Measurements from ENCODE around the gene LONP2. TPM values are rescaled to one million over a fixed set of nuclear protein-coding genes. Genes with fewer than 3 reads are reported as not detected.

The LONP2 gene
- total and polyA plus RNA-seq, 3 donors from 2014 or later, result 36.4 to 51.7 (median 51.1) TPM

DNA sequence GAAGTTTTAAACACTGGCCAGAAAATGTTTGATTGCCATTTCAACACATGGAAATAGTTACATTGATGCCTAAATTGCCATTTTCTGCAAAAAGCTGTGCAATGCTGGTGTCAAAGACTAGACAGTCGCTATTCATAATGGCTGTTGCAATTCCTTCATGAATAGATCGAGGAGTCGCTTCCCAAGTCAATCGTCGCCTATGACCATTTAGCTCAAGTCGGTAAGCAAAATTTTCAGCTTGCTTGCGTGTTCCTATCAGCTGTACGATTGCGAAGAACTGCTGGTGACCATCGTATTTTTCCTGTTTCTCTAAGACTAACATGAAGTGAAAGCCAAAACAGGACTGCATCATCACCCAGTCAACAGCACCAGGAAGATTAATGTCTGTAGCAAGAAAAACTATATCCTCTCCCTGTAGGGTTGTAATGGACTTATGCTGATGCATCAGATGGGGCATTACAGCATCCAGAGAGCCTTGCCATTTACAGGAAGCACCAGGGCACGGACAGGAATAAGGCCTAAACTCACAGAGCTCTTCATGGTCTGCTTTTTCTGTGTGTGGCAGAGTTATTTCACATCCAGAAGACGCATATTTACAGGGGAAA, 117.5 kb downstream of the LONP2 start:
- H3K4me1 ChIP-seq, result peaks cover 6% of the 10 kb centered on the region
- intact Hi-C loops (cut with DNase I; ENCODE audit: low total_unique reads), result no loop called here

DNA sequence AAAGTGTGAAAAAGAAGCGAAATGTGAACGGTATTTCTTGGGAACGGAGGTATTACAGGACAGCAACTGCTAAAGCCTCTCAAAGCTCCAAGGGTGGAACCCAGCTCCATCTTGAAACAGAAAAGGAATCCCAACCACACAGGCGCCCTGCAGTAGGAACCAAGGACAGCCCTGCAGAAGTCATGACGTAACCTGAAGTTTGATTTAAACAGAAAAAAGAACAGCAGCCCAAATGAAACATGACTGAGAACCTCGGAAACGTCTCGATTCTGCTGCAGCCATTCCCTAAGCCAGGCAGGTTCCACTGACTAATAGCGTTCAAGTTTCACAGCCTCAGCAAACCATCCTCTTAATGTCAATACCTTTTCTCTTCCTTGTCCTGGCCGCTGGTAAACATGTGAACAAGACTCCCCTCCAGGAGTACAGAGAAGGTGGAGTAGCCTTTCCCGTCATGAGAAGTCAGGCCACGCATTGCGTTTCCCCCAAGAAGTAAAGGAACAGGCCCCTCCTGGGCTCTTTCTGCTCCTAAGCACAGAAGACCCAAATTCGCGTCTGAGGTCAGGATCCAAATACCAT, 121.0 kb downstream of the LONP2 start:
- intact Hi-C loops (cut with DNase I; ENCODE audit: low total_unique reads), result no loop called here
- no peak for TF ChIP-seq POLR2A (IDR thresholded peaks at IDR 0.05)
- TF ChIP-seq, protein P1, sequence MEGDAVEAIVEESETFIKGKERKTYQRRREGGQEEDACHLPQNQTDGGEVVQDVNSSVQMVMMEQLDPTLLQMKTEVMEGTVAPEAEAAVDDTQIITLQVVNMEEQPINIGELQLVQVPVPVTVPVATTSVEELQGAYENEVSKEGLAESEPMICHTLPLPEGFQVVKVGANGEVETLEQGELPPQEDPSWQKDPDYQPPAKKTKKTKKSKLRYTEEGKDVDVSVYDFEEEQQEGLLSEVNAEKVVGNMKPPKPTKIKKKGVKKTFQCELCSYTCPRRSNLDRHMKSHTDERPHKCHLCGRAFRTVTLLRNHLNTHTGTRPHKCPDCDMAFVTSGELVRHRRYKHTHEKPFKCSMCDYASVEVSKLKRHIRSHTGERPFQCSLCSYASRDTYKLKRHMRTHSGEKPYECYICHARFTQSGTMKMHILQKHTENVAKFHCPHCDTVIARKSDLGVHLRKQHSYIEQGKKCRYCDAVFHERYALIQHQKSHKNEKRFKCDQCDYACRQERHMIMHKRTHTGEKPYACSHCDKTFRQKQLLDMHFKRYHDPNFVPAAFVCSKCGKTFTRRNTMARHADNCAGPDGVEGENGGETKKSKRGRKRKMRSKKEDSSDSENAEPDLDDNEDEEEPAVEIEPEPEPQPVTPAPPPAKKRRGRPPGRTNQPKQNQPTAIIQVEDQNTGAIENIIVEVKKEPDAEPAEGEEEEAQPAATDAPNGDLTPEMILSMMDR (IDR thresholded peaks at IDR 0.05), result no peak
- Histone ChIP-seq H3K27ac (peak overlapping the region; percentile 65 to 85), H3K36me3 (ENCODE audit: low read depth, missing control alignments) (no peaks in the 10 kb centered on the region), H3K9me3 (no peaks in the 10 kb centered on the region), H3K27me3 (no peaks in the 10 kb centered on the region), H3K4me3 (peak overlapping the region in 1 of 2 donors; percentile 66), H3K4me1 (peaks cover 12% of the 10 kb centered on the region)
- WGBS, 2 donors, result 44 to 49% methylated on average over 15 of the region's 15 CpGs
- DNase-seq, result no peak

More for the DNA sequence above, 117.5 kb downstream of the LONP2 start:
- H3K9me3 ChIP-seq, result no peaks in the 10 kb centered on the region
- 79 to 81% methylated on average over 12 of the region's 12 CpGs for WGBS, 2 donors
- H3K4me3 ChIP-seq, result no peak overlapping the region
- TF ChIP-seq, protein P1 (IDR thresholded peaks at IDR 0.05), result no peak
- TF ChIP-seq POLR2A (IDR thresholded peaks at IDR 0.05), result no peak
- H3K27ac ChIP-seq, result no peak overlapping the region
- H3K27me3 ChIP-seq, result no peaks in the 10 kb centered on the region
- no peak for DNase-seq
- no peaks in the 10 kb centered on the region for H3K36me3 ChIP-seq (ENCODE audit: low read depth, missing control alignments)

DNA sequence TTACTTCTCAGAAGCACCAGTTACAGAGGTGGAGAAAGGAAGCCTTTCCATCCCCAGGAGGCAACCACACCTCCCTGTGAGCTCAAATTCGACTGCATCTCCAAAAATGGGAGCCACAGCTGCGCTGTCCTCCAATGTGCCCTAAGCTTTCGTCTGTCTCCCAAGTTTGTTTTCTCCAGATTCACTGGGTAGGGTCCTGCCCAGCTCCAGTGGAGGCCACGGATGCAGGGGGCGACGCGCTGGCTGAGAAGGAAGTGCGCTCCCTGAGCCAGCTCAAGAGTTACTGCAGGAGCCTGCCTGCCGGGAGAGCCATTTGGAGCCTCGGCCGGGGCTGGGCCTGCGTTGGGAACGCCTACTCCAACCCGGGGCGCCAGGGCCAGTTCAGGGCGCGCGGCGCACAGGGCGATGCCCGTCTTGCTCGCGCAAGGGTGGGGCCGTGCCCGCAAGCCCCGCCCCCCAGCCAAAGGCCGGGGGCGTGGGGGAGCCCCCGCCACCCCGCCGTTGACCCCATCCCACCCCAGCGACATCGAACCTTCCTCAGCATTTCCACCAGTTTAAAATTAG, 121.6 kb downstream of the LONP2 start:
- 2 to 8% methylated on average over 10 to 33 of the region's 33 CpGs for WGBS, 2 donors
- intact Hi-C loops (cut with DNase I; ENCODE audit: low total_unique reads), result no loop called here
- Histone ChIP-seq H3K27ac (peak overlapping the region; percentile 65 to 85), H3K27me3 (no peaks in the 10 kb centered on the region), H3K36me3 (ENCODE audit: low read depth, missing control alignments) (no peaks in the 10 kb centered on the region), H3K4me3 (peak overlapping the region; percentile 63 to 66), H3K9me3 (no peaks in the 10 kb centered on the region), H3K4me1 (peaks cover 12% of the 10 kb centered on the region)
- TF ChIP-seq, protein P1 (IDR thresholded peaks at IDR 0.05), result no peak
- TF ChIP-seq POLR2A (IDR thresholded peaks at IDR 0.05), result peak; percentile 30
- peak; percentile 92 for DNase-seq

DNA sequence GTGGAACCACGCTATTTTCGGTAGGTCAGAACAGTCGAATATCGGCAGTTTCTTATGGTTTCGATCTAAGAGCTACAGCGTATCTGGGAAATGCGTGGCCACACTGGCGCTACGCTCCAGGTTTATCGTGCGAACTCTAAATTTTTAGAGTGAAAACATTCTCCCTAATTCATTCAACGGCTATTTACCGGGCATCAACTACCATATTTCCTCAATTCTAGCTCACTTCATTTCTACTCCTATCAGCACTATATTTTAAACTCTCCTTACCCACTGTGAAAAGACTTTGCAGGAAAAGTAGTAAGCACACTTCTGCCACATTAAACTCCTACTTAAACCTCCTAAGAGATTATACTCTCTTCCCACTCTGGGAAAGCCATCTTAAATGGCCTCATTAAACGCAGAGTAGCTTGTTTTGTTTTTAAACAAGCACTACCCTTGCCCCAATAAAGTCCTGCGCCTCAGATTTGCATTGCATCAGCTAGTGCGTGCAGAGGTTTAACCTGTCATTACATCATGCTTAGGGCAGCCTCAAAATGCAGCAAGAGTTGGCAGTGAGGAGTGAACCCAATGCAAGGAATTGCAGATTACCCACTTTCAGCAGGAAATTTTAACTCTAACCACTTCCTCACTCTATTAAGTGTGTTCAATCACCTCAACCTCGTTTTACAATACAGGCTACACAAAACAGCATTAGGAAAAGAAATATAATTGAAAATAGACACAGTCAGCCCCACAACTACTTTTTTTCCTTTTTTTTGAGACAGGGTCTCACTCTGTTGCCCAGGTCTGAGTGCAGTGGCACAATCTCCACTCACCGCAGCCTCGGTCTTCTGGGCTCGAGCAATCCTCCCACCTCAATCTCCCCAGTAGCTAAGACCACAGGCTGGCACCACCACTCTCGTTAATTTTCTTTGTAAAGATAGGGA, 122.3 kb downstream of the LONP2 start:
- intact Hi-C loops (cut with DNase I; ENCODE audit: low total_unique reads), result no loop called here
- no peak for DNase-seq
- no peaks in the 10 kb centered on the region for H3K27me3 ChIP-seq
- peak overlapping the region; percentile 63 to 66 for H3K4me3 ChIP-seq
- 17 to 20% methylated on average over 21 of the region's 21 CpGs for WGBS, 2 donors
- peak overlapping the region; percentile 65 to 85 for H3K27ac ChIP-seq
- TF ChIP-seq, protein P1 (IDR thresholded peaks at IDR 0.05), result no peak
- TF ChIP-seq POLR2A (IDR thresholded peaks at IDR 0.05), result no peak
- no peaks in the 10 kb centered on the region for H3K36me3 ChIP-seq (ENCODE audit: low read depth, missing control alignments)
- no peaks in the 10 kb centered on the region for H3K9me3 ChIP-seq
- H3K4me1 ChIP-seq, result peaks cover 12% of the 10 kb centered on the region
